ENCODE measurements around the gene STRBP.

Gene STRBP

DNA sequence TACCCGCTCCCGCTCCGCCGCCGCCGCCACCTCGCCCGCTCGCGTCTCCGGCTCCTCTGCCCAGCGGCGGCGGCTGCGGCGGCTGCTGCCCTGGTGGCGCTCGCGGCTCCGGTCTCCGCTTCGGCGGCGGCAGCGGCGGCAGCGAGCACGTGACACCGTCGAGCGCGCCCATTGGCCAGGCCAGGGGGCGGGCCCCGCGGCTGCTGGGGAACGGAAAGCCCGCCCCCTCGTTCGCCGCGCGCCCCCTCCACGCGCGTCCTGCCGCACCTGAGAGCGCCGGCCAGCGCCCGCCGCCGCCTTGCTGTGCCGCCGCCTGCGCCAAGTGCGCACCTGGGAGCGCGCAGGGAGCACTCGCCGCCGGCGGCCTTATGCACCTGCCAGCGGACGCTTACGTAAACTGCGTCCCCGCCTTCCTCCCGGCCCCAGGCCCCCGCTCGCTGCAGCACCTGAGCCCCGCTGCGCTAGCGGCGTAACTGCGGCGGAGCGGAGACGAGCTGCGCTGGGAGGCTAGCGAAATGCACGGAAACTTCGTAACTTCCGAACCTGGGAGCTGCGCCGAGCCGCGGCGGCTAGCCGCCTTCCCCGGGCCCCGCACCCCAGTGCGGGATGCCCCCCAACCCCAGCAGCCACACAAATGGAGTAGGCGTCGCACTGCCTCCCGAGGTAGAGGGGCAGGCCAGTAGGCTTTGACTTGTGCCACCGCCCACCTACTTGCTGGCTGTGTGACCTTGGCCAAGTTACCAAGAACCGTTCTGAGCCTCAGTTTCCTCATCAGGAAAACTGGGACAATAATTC, at the start of gene STRBP:
TSS of gene STRBP (minus strand) at position 122 of the 795 bp plus-strand sequence. CDS start 84,452 bp downstream, outside the sequence.
- no peak for TF ChIP-seq CTCF (IDR thresholded peaks at IDR 0.05)
- DNase-seq (ENCODE audit: low spot score), result peak; percentile 86
- Histone ChIP-seq H3K27ac (peak within 1 kb of the TSS; percentile 33 to 78), H3K4me3 (peak within 1 kb of the TSS; percentile 78)

GRCh38 chr9:123316053-123316718, 47.8 kb upstream of the STRBP start:
- Histone ChIP-seq H3K4me3 (no peak overlapping the region), H3K27ac (no peak overlapping the region)
- DNase-seq (ENCODE audit: low spot score), result no peak
- no peak for TF ChIP-seq CTCF (IDR thresholded peaks at IDR 0.05)

DNA sequence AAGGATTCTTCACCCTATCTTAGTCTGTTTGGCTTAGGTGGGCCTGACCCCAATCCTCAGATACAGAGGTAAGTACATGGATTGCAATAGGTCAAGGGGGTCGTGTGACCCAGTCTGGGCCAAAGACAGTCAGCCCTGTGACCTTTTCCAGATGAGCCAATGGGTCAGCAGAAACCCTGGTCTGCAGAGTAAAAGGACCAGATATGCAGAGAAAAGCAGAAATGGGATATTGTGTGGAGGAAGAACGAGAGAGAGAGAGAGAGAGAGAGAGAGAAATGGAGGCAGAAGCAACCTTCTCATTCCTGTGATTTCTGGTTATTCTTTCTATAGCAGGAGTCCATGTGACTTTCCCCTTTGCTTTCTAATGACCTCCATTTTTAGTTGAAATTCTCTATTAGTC, 47.2 kb upstream of the STRBP start:
- no peak for DNase-seq (ENCODE audit: low spot score)
- no peak overlapping the region for H3K27ac ChIP-seq
- no peak overlapping the region for H3K4me3 ChIP-seq
- TF ChIP-seq CTCF (IDR thresholded peaks at IDR 0.05), result no peak

- no peak overlapping the region for H3K27ac ChIP-seq
- TF ChIP-seq CTCF (IDR thresholded peaks at IDR 0.05), result no peak
- no peak for DNase-seq (ENCODE audit: low spot score)
- no peak overlapping the region for H3K4me3 ChIP-seq
Measured at GRCh38 chr9:123314617-123315016, 46.2 kb upstream of the STRBP start.

DNA sequence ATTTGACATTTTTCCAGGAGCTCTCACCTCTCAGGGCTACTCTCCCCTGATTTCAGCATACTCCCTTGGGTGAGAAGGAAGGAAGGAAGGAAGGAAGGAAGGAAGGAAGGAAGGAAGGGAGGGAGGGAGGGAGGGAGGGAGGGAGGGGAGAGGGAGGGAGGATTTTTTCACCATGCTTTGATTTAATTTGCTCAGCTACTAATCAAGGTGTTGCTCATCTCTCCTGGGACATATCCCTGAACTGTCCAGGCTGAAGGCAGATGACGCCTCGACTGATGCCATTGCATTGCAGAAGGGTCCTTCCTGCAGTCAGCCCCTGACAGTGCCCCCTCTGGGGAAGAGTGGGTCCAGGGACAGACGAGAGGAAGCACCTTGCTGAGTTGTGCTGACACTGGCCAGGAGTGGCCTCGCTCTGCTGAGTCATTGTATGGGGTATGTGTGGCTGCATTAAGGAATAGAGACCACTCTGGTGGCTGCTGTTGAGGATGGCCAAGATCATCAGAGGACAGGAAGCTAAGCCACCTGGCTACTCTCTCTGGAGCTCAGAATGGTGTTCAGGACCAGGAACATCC, 44.0 kb upstream of the STRBP start:
- no peak for DNase-seq (ENCODE audit: low spot score)
- H3K27ac ChIP-seq, result no peak overlapping the region
- H3K4me3 ChIP-seq, result no peak overlapping the region
- no peak for TF ChIP-seq CTCF (IDR thresholded peaks at IDR 0.05)

GRCh38 chr9:123311250-123311752, 42.9 kb upstream of the STRBP start:
- DNase-seq (ENCODE audit: low spot score), result no peak
- Histone ChIP-seq H3K4me3 (no peak overlapping the region), H3K27ac (no peak overlapping the region)
- no peak for TF ChIP-seq CTCF (IDR thresholded peaks at IDR 0.05)
